ENCODE results near the gene GAST.

DNA sequence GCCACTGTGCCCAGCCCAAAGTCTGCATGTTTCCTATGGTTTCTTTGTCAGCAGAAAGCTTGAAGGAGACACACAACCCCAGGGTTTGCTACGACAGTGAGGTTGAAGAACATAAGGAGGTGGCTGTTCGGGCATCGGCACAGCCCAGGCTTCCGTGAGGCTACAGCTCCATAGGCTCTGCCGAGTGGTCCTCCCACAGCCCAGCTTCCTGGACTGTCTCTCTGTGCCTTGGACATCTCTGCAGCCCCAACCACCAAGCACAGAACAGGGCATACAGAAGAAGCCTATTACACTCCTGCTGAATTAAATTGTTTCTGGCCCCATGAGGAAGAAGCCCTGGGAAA is 25.5 kb downstream of the GAST start:
- no peak for TF ChIP-seq EZH2phosphoT487 (conservative IDR thresholded peaks at IDR 0.05; ENCODE audit: low read length)
- TF ChIP-seq, protein P1, sequence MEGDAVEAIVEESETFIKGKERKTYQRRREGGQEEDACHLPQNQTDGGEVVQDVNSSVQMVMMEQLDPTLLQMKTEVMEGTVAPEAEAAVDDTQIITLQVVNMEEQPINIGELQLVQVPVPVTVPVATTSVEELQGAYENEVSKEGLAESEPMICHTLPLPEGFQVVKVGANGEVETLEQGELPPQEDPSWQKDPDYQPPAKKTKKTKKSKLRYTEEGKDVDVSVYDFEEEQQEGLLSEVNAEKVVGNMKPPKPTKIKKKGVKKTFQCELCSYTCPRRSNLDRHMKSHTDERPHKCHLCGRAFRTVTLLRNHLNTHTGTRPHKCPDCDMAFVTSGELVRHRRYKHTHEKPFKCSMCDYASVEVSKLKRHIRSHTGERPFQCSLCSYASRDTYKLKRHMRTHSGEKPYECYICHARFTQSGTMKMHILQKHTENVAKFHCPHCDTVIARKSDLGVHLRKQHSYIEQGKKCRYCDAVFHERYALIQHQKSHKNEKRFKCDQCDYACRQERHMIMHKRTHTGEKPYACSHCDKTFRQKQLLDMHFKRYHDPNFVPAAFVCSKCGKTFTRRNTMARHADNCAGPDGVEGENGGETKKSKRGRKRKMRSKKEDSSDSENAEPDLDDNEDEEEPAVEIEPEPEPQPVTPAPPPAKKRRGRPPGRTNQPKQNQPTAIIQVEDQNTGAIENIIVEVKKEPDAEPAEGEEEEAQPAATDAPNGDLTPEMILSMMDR (IDR thresholded peaks at IDR 0.05; ENCODE audit: insufficient read depth, low read length, poor library complexity, severe bottlenecking): no peak
